ENCODE results near the gene ADARB2. TPM values are rescaled to one million over a fixed set of nuclear protein-coding genes. Genes with fewer than 3 reads are reported as not detected.

Gene ADARB2
- polyA plus RNA-seq, 1 of the 3 experiments (the other 2 are of a cell fraction) = not detected

DNA sequence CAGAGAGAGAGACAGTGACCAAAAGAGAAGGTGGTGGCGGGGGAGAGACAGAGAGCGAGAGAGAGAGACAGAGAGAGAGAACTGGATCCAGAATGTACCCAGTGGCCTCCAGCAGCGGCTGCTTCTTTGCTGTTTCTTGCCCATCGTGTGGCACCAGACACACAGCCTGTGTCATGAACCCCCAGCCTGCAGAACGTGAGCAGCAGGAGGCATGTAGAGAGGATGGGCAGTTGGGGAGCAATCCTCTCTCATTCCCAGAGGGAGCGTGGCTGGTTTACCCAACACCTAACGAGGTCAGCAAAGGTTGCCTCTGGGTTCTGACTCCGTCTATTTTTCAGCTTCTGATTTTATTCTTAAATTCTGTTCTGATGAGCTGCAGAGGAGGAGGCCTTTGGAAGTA, 168.1 kb downstream of the ADARB2 start:
- Histone ChIP-seq H3K27ac (ENCODE audit: low read depth in 2 of 2, low read length in 1 of 2) (no peak overlapping the region), H3K4me1 (ENCODE audit: control insufficient read depth in 1 of 2, insufficient read depth in 2 of 2, low read depth in 1 of 2, low read length in 1 of 2) (no peaks in the 10 kb centered on the region), H2AFZ (ENCODE audit: low read depth) (no peak overlapping the region), H3K4me2 (no peak overlapping the region), H3K9me3 (no peaks in the 10 kb centered on the region), H4K20me1 (ENCODE audit: insufficient read depth) (no peaks in the 10 kb centered on the region), H3K79me2 (ENCODE audit: insufficient read depth) (no peaks in the 10 kb centered on the region), H3F3A (replicated peaks; ENCODE audit: insufficient read depth) (no peaks in the 10 kb centered on the region), H3K4me3 (ENCODE audit: low read depth in 2 of 2, low read length in 1 of 2) (no peak overlapping the region), H3K9me2 (no peaks in the 10 kb centered on the region), H3K36me3 (replicated peaks in 1 of 2; ENCODE audit: control insufficient read depth in 1 of 2, insufficient read depth in 2 of 2, low read length in 1 of 2) (no peaks in the 10 kb centered on the region), H3K9ac (no peak overlapping the region), H3K27me3 (ENCODE audit: insufficient read depth) (no peaks in the 10 kb centered on the region)
- 43% methylated on average over 8 of the region's 8 CpGs for WGBS (ENCODE audit: low lambda C conversion rate)
- DNase-seq = no peak
- CTCF ChIA-PET = no interaction called here
- POLR2A ChIA-PET = no interaction called here
- TF ChIP-seq GABPA (IDR thresholded peaks at IDR 0.05; ENCODE audit: low read depth) = no peak
- no peak for TF ChIP-seq MEF2A (IDR thresholded peaks at IDR 0.05; ENCODE audit: borderline replicate concordance, low read depth)
- no peak for TF ChIP-seq RXRA (IDR thresholded peaks at IDR 0.05; ENCODE audit: borderline replicate concordance, low read depth)
- TF ChIP-seq, protein P1, sequence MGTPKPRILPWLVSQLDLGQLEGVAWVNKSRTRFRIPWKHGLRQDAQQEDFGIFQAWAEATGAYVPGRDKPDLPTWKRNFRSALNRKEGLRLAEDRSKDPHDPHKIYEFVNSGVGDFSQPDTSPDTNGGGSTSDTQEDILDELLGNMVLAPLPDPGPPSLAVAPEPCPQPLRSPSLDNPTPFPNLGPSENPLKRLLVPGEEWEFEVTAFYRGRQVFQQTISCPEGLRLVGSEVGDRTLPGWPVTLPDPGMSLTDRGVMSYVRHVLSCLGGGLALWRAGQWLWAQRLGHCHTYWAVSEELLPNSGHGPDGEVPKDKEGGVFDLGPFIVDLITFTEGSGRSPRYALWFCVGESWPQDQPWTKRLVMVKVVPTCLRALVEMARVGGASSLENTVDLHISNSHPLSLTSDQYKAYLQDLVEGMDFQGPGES (IDR thresholded peaks at IDR 0.05; ENCODE audit: low read depth, low read length) = no peak
- no peak for TF ChIP-seq EZH2phosphoT487 (IDR thresholded peaks at IDR 0.05; ENCODE audit: borderline replicate concordance, low read depth)

DNA sequence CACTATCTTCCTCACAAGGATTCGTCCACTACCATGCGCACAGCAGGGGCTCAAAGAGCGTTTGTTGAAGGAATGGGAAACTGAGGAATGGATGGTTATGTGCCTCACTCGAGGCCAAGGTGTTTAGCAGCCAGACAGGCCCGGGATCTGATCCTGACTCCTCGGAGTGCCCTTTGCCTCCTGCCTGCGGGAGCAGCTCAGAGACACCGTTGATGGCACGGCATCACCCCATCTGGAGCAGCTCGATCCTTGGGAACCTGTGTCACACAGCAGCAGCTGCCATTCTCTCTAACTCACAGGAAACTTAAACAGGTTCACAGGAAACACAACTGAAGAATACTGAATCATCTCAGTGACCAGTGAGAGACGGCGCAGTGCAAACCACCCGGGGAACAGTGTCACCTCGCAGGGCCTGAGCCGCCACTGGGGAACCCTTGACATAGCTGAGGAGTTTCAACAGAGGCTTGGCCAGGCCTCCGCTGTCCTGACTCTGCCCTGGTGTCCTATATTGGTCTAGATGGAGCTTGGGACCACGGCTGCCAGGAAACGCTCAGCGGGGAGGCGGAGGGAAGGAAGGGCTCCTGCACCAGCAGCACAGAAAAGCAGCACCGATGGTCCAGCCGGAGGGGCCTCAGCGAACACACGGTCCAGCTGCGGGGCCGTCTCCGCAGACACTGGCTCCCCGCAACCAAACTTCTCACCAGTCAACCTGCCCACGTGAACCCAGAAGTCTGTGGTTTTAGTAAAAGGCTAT, 169.4 kb downstream of the ADARB2 start:
- 48% methylated on average over 22 of the region's 29 CpGs for WGBS (ENCODE audit: low lambda C conversion rate)
- H4K20me1 ChIP-seq (ENCODE audit: insufficient read depth) = no peaks in the 10 kb centered on the region
- no peak overlapping the region for H3K4me3 ChIP-seq (ENCODE audit: low read depth in 2 of 2, low read length in 1 of 2)
- no peaks in the 10 kb centered on the region for H3K9me2 ChIP-seq
- H3K79me2 ChIP-seq (ENCODE audit: insufficient read depth) = no peaks in the 10 kb centered on the region
- TF ChIP-seq, protein P2, sequence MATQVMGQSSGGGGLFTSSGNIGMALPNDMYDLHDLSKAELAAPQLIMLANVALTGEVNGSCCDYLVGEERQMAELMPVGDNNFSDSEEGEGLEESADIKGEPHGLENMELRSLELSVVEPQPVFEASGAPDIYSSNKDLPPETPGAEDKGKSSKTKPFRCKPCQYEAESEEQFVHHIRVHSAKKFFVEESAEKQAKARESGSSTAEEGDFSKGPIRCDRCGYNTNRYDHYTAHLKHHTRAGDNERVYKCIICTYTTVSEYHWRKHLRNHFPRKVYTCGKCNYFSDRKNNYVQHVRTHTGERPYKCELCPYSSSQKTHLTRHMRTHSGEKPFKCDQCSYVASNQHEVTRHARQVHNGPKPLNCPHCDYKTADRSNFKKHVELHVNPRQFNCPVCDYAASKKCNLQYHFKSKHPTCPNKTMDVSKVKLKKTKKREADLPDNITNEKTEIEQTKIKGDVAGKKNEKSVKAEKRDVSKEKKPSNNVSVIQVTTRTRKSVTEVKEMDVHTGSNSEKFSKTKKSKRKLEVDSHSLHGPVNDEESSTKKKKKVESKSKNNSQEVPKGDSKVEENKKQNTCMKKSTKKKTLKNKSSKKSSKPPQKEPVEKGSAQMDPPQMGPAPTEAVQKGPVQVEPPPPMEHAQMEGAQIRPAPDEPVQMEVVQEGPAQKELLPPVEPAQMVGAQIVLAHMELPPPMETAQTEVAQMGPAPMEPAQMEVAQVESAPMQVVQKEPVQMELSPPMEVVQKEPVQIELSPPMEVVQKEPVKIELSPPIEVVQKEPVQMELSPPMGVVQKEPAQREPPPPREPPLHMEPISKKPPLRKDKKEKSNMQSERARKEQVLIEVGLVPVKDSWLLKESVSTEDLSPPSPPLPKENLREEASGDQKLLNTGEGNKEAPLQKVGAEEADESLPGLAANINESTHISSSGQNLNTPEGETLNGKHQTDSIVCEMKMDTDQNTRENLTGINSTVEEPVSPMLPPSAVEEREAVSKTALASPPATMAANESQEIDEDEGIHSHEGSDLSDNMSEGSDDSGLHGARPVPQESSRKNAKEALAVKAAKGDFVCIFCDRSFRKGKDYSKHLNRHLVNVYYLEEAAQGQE (IDR thresholded peaks at IDR 0.05; ENCODE audit: low read depth, low read length) = no peak
- H3K4me2 ChIP-seq = no peak overlapping the region
- no peak overlapping the region for H3K9ac ChIP-seq
- no peaks in the 10 kb centered on the region for H3K4me1 ChIP-seq (ENCODE audit: control insufficient read depth in 1 of 2, insufficient read depth in 2 of 2, low read depth in 1 of 2, low read length in 1 of 2)
- H3K9me3 ChIP-seq = no peaks in the 10 kb centered on the region
- H3K36me3 ChIP-seq (replicated peaks in 1 of 2; ENCODE audit: control insufficient read depth in 1 of 2, insufficient read depth in 2 of 2, low read length in 1 of 2) = no peaks in the 10 kb centered on the region
- H3K27me3 ChIP-seq (ENCODE audit: insufficient read depth) = no peaks in the 10 kb centered on the region
- no peak overlapping the region for H2AFZ ChIP-seq (ENCODE audit: low read depth)
- DNase-seq = no peak
- CTCF ChIA-PET = interaction anchor here (0.7 kb wide), 1 partner anchor 148 kb away, joined by 3 read pairs; no protein-coding TSS in a partner anchor
- POLR2A ChIA-PET = no interaction called here
- no peaks in the 10 kb centered on the region for H3F3A ChIP-seq (replicated peaks; ENCODE audit: insufficient read depth)
- no peak overlapping the region for H3K27ac ChIP-seq (ENCODE audit: low read depth in 2 of 2, low read length in 1 of 2)
